ENCODE data around the gene DEXI.
"Not testable (repeated sequence)": the region's sequence is repeated elsewhere in the genome, so short reads cannot be mapped to it uniquely, and the experiment has no call there.

The DEXI gene

DNA sequence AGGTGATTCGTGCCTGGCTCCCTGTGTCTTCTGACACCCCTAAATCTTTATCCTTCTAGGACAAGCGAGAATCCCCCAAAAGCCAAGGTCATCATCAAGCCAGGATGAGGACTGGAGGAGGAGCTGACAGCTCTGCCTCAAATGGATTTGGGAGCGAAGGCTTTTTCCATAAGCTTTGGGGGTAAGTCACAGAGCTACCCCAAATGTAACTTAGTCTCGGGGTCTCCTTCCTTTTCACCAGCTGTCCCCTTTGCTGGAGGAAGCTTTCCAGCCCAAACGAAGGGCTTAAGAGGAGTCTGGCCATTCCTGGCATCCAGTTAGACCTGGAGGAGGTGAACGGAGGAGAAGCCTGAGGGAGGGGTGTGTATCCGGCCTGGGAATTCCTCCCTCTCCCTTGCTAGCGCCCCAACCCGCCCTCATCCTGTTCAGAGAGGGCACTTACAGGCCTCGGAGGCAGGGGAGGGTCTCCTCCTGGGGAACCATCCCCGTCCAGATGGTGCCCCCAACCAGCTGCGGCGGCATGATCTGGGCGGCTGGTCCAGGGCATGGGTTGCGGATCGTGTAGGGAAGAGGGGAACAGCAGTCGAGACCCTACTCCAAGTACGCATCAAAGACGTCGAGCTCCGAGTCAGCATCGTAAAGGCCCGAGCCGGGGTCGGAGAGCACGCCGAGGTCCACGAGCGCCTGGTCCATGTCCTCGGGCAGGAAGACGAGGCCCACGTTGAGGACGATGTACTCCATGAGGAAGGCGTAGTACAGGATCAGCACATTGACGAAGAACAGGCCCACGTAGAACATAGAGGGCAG, 938 bp downstream of the DEXI start:
- DNase-seq (ENCODE audit: low spot score), result no peak

DNA sequence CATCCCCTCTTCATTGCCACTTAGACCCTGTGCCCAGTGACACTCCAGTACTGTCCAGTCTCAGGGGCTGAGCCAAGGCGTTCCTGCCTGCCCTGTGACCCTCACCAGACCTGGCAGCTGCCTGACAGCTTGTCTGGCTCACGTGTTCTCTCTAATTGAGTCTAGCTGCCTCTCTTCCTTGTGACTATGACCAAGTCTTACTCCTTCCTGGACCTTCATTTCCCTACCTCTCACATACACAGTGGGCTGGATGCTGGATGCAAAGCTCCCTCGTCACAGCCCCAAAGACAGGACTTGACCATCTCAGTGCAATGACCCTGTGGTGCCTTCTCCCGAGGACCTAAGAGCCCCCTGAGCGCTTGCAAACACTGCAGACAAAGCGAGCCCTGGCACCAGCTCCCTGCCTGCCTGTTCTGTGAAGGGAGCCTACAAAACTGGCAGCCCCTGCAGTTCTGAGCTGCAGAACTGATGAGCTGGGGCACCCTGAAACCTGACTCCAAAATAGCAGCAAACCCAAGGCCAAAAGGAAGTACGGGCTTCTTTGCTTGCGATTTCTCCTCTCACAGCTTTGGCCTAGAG, 1.7 kb downstream of the DEXI start:
- DNase-seq (ENCODE audit: low spot score), result no peak

DNA sequence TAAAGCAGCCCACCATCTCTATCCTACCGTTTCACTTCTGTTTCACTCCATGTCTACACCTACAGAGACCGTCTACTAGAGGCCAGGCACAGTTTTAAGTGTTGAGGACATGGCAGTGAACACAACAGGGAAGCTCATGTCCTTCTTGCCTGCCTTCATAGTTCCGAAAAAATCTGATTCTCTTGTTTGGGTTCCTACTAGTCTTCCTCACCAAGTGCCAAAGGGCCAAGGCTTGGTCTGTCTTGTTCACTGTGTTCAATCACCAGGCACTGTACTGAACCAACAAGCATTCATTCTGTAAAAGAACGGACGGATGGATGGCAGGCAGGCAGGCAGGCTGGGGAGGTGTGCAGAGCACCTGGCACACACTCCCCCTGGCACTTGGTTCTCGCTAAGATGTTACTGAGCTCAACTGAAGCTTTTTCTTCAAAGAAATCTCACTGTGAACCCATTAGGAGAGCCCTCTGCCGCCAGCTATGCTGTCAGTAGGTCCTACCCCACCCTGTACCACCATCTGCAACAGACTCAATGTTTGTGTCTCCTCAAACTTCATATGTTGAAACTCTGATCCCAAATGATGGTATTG, 2.5 kb downstream of the DEXI start:
- no peak for DNase-seq (ENCODE audit: low spot score)

DNA sequence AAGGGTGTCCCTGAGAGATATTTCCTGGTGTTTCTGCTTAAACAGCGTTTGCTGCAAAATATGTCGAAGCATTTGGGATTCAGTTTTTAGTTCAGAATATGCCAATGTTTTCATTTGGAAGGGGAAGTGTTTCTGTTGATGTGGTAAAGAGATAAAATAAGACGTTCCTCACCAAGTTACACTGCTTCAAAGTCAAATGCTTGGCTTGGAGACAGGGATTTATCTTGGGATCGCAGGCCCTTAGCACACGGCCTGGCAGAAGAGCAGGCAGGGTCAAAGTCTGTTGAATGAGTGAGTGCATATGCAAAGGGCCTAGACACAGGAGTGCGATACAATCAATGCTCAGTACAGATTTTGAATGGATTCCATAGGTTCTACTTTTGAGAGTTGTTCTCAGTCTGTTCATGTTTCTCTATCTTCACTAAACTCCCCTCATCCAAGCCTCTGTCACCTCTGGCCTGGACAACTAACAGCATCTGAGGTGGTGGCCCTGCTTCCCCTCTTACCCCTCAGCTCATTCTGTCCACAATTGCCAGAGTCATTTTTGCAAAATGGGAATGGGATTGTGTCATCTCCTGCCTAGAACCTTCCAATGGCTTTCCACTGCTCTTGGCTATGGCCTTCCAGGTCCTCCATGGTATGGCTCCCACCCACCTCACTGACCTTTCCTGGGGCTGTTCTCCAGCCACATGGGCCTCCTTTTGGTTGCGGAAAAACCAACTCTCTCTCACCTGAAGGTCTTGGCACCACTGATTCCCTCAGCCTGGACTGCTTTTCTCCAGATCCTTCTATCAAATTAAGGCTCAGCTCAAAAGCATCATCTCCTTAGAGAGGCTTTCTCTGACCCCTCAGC, 3.2 kb downstream of the DEXI start:
- no peak for DNase-seq (ENCODE audit: low spot score)

DNA sequence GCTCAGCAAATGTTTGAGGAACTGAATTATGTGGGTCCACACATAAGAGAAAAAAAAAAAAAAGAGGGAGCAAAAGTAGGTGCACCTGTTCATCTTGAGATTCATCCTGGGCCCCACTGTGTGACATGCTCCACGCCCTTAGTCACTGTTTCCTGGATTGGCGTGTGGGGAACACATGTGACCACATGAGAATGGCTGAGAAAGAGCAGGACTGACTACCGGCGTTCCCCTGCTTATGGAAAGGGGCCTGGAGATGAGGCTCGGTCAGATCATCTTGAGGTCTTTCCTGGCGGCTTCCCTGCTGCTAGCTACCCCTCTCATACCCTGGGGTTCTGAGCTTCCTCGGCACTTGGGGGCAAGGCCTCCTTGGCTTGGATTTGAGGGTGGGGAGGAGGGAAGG, 3.9 kb downstream of the DEXI start:
- no peak for DNase-seq (ENCODE audit: low spot score)

DNA sequence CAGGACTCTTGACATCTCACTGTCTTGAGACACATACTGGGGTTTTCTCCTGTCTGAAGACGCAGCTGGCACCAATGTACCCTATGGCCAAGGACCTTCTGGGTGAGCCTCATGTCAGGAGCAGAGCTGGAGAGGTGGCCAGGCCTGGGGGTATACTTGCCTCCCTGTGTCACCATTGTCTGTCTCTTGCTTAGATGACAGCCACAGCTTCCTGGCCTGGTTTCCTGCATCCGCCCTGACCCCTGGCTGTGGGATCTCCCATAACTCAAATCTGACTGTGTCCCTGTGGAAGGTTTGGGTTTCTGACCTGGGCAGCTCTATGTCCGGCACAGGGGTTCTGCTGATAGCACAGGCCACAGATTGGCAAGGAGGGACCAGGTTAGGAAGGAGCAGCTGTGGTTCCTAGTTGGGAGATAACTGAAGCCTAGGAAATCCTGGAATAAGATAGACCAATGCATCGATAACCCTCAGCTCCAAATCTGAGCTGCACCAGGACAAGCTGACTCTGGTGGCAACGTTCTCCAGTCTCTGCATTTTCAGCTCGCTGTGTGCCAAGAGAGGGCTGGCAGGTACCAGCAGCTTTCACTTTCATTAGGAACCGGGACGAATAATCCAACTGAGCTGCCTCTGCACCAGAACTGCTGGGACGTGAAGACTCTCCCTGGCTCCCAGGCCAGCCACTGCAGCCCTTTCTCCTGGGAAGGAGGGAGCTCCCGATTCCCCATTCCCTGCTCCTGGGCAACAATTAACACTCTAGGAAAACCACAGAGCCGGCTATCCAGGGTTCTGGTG, 5.0 kb downstream of the DEXI start:
- no peak for DNase-seq (ENCODE audit: low spot score)

DNA sequence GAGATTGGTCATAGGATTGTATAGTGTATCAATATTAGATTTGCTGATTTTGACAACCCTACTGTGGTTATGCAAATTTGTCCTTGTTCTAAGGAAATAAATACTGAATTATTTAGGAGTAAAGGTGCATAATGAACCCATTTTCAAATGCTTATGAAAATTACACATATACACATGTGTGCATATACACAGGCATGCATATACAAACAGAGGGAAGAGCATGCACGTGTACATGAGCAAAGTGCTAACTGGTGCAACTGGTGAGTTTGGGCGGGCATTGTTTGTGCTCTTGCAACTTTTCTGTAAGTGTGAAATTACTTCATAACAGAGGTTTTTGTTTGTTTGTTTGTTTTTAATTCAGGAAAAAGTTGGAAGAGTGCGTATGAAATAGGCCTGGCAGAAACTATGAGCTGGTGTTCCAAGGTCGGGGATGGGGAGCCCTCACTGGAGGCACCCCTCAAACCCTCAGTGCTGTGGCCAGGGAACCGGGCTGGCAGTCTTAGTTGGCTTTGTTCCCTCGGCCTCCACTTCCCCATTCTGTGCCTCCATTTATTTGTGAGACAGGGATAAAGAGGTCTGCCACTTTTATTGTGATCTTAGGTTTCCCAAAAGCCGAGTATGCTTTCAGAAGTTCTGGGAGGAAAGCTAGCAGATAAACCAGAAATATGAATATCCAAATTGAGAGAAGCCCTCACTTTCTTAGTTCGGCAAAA, 5.8 kb downstream of the DEXI start:
- no peak for DNase-seq (ENCODE audit: low spot score)

DNA sequence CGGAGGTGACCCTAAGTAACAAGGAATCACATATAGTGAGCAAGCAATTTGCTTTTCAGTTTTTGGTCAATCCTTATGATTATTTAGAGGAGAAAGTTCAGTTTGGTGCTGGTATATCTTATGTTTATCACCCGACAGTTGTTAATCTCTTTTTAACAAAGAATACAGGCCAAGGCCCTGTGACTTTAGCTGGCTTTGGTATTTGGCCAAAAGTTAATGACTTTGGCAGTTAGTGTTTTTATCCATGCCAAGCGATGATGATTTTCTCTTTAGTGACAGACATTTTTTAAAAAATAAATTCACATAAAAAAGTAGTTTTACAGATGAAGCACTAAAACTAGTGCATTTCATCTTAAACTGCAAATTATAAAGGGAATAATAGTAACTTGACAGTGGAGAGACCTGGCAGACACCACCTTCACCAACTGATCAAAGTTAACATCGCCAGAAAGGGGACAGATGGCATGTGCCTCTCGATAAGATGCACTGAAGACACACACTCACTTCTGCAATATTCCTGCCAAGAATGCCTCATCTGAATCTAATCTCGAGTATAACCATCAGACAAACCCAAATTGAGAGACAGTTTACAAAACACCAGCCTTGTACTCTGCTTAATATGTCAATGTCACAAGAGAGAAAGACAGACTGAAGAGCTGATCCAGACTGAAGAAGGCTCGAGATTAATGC, 6.9 kb downstream of the DEXI start:
- DNase-seq (ENCODE audit: low spot score), result no peak

DNA sequence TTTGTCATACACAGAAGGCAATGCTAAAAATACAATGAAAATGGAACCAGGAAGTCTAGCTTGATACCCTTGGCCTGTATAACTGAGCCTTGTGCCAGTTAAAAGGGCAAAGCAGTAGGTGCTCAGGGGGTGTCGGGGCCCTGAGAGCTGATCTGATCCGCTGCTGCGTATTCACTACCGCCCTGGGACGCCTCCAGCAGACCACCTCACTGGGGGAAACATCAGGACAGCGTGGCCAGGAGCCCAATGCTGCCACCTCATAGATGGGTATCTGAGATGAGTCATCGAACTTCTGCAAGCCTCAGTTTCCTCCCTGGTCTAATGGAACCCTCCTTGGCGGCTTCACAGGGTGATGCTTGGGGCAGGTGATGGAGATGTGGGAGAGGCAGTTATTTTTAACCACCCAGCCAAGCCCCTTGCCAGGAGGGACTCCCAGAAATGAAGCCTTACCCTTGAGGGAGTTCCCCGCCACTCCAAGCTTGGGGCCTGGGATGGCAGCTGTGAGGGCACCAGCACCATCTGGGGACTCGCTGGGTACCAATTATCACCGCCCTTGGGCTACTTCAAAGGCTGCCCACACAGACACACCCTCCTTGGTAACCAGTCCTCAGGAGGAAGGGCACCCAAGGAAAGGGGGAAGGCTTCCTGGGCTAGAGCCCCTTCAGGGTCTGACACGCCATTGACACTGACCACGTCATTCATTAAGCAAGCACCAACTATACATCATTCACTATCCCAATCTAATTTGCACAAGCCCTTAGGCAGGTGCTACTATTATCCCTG, 7.8 kb downstream of the DEXI start:
- DNase-seq (ENCODE audit: low spot score), result no peak

DNA sequence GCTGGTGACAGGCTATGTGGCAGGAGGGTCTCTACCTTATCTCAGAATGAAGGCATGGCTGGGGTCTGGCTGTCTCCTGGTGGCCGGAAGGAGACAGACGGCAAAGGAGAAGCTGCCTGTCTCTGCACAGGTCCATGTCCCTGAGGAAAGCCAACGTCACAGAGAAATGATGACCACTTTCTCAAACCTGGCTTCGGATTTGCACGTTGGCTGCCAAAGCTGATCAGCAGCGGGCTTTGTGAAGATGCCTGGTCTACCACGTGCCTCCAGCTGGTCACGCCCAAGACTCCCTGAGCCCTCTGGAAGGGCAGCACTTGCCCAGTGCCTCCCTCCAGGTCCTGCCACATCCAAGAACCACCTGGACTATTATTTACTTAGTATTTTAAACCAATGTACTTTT, 8.4 kb downstream of the DEXI start:
- no peak for DNase-seq (ENCODE audit: low spot score)

DNA sequence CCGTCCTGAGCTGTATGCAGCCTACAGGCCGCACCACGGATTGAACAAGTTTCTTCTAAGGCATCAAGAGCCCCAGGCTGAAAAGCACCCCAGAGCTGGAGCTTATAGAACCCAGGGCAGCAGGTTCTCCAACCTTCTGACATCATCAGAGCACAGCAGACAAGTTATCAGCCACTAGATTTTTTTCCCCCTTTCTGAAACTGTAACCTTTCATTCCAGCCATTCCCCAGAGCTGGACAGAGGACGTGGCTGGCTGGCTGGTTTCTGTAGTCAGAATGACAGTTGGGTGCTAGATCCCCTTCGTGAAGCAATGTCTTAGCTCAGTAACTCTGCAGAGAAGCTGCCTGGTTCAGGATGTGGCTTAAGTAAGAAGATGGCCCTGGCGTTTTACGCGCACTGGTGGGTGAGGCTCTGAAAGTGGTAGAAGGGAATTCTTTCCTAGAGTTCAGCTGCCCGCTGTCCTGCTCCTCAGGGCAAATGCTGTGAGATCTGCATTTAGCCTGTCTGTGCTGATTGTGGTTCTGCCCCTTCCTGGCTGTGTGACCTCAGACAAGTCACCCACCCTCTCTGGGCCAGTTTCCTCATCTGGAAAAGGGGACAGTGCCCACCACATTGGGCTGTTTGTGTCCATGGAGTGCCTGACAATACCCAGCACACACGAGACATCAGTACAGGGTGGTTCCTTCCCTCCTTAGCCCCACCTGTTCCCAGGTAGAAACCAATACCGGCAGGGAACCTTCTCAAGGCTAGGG, 9.1 kb downstream of the DEXI start:
- no peak for DNase-seq (ENCODE audit: low spot score)

DNA sequence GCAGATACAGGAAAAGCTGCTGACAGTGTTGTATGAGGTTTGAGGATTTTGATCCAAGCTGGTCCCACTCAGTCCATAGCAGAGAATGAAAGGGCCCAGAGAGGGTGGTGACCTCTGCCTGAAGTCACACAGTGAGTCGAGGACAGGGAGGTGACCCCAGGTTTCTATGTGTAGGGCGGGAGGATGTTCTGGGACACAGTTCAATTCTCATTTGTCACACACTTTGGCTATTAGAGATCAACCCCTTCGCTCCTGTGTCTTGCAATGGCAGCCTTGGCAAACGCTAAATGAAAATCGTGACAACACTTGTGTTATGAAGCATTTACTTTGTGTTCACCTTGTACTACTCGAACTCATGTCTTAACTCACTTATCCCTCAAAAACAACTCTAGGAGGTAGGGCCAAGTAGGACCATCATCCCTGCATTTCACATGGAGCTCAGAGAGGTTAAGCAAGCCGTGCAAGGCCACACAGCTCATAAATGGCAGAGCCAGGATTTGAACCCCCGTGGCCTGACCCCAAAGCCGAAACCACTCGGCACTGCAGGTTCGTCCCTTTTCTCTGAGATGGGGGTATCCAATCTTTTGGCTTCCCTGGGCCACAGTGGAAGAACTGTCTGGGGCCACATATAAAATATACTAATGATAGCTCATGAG, 10.2 kb downstream of the DEXI start:
- DNase-seq (ENCODE audit: low spot score), result no peak

DNA sequence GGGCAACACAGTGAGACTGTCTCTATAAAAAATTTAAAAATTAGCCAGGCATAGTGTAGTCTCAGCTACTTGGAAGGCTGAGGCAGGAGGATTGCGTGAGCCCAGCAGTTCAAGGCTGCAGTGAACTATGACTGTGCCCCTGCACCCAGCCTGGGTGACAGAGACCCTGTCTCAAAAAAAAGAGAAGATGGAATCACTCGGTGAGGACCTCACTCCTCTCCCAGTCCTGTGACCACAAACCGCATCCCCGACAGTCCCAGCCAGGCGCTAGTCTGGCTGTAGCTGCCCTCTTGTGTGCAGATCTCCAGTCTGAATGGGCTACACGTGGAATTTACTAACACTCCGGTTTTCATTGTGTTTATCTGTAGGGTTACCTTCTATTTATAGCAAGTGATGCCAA, 11.1 kb downstream of the DEXI start:
- no peak for DNase-seq (ENCODE audit: low spot score)

DNA sequence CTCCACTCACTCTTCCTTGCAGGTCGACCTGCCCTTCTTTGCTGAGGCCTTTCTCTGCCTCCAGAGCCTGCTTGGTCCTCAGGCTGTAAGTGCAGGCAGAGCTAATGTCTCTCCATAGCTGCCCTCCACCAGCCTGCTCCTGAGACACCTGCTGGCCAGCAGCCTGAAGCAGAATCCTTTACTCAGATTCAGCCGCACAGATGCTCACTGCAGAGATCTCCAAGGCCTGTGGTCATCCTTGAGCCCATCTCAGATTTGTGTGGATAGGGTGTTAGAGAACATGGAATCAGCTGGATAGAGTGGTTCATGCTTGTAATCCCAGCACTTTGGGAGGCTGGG, 11.5 kb downstream of the DEXI start:
- no peak for DNase-seq (ENCODE audit: low spot score)

DNA sequence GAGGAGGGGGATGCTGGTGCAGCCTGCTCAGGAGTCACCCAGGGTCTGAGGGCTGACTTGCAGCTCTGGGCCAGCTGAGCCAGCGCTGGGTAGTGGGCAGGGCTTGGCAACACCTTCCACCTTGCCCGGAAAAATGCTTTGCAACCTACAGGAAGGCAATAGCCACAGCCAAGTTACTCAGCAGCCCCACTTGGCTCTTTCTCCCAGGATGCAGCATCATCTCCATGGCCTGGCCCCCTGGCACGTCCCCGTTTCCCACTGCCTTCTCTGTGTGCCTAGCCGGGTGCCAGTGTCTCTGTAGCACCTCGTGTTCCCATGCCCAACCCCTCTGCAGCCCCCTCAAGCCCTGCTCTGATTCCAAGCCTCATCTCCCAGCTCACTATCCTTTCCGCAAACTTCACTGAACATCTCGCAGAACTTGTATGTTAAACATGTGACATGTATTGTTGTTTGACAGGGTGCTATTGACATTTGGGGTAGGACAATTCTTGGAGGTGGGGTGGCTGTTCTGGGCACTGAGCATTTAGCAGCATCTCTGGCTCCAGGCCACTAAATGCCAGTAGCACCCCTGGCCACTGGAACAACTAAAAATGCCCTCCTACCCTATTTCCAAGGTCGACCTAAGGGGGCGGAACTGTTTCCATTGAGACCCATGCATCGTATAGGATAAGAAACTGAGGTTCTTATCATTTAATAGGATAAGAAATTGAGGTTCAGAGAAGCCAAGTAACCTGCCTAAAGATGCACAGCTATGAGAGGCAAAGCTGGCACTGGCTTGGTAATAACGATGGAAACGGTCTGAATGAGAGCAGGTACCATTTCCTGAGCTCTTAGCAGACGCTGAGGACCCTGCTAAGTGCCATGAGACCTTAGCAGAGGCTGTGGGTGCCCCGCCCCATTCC, 12.2 kb downstream of the DEXI start:
- no peak for DNase-seq (ENCODE audit: low spot score)

DNA sequence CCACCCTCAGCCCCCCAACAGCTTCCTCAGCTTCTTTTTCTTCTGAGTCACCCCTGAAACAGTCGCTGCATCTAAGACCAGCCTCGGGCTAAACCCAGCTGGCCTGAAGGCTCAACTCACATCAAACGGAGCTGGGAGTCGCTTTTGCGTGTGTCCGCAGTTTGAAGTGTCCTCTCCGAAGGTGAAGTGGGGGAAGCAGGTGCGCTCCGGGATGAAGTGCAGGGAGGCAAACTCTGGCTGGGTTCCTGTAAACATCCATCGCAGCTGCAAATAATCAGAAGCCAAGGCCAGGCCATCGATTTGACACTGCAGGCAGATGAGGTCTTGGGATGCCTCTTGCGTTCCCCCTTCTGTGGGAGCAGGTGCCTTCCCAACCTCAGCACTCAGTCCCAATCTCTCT, 13.2 kb downstream of the DEXI start:
- not testable (repeated sequence) for DNase-seq (ENCODE audit: low spot score)

DNA sequence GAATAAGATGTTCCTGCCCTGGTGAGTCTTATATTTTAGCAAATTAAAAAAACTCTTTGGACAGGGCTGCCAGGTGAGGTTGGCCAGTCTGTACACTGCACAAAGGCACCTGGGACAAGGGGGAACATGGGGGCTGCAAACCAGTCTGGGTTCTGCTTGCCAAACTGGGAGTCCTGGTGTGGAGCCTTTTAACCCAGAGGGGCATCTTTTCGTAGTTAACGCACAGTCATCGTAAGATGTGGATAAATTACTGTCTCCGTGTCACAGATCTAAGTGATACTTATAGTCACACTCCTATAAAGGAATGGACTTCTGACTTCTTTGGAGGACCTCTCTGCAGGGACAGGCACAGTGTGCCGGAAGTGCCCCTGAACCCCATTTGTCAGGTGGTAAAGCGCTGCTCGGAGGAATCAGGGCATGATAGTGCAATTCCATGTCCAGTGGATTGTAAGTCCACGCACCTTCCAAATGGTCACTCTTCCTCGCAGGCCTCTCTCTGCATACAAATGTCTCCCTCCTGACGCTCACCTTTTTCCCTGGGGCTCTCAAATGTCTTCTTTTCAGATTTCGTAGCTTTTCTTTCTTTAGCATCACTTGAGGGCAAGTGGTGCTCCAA, 14.7 kb downstream of the DEXI start:
- DNase-seq (ENCODE audit: low spot score), result no peak

All from iPS-NIHi11 (cell line).